D721Med (cell line): ENCODE measurements around the gene ATG12.

Experiments used
- DNase-seq: peaks from one replicate; pipeline ENCODE4 v3.0.0; 2011; ENCODE audit warnings: low spot score; ENCODE audit not compliant: insufficient read length
- FAIRE-seq: peaks from 2 replicates; lab custom pipeline; 2011; peaks lifted over from hg19 to GRCh38; lab: Jason Lieb, UNC
- TF ChIP-seq, protein P1 (sequence below): IDR thresholded peaks from 2 replicates; pipeline ENCODE4 v1.5.1; 2012; ENCODE audit warnings: mild to moderate bottlenecking, control low read depth; ENCODE audit not compliant: insufficient read depth; ENCODE audit errors: missing control alignments

ATG12 gene

DNA sequence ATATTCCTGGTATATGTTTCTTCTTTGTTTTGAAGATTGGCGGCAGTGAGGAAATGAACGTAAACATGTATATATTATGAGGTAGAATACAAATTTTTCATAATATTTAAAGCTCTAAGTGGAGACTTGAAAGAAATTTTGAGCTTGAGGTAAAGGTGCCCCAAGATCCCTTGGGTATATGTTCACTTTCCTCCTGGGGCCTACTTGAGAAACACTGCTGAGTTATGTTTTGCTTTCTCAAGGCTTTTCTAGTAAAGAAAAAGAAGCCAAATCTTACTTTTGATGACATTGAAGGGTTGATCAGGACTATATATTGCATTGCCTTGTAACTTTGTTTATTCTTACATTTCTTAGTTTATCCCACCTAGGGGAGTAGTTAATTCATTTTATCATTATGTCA, 31.1 kb upstream of the ATG12 start:
- TF ChIP-seq, protein P1, sequence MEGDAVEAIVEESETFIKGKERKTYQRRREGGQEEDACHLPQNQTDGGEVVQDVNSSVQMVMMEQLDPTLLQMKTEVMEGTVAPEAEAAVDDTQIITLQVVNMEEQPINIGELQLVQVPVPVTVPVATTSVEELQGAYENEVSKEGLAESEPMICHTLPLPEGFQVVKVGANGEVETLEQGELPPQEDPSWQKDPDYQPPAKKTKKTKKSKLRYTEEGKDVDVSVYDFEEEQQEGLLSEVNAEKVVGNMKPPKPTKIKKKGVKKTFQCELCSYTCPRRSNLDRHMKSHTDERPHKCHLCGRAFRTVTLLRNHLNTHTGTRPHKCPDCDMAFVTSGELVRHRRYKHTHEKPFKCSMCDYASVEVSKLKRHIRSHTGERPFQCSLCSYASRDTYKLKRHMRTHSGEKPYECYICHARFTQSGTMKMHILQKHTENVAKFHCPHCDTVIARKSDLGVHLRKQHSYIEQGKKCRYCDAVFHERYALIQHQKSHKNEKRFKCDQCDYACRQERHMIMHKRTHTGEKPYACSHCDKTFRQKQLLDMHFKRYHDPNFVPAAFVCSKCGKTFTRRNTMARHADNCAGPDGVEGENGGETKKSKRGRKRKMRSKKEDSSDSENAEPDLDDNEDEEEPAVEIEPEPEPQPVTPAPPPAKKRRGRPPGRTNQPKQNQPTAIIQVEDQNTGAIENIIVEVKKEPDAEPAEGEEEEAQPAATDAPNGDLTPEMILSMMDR = no peak
- FAIRE-seq (no peak), DNase-seq (no peak)

DNA sequence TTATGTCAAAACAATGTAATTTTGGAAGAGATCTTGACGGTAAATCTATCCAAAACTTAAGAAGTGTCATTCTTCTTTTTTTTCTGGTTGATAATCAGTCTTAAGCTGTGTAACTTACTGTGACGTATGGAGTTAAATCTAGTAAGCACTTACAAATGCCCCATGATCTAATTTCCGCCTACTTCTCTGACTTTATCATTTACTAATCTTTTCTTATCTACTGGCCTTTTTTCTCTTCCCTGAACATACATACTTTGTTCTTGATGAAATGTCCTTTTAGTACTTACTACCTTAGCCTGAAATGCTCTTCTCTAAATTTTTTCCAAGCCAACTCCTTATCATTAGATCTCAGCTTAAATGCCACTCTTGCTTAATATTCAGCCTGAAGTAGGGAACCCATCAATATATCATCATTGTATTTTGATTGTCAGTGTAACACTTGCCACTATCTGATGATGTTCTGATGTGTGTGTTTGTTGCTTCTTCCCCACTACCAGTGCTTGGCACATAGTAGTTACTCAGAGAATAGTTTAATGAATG, 28.0 kb upstream of the ATG12 start:
- DNase-seq (no peak), FAIRE-seq (no peak)
- TF ChIP-seq, protein P1 = no peak

DNA sequence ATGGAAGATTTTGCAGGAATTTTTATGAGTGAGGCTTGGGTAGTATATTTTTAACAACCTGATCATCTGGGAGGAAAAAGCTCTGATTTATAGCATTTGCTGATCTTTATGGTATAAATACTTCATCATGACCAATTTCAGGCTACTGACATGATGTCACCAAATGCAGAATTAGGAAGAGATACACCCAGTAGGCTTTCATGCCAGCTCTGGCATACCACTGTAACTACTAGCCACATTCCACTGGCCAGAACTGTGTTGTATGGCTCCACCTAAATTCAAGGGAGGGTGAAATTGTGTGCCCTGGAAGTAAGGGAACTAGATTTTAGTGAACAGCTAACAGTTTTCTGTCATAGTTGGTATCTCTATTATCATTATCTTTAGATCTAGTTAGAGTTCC, 18.0 kb upstream of the ATG12 start:
- peak; percentile 25 for FAIRE-seq
- TF ChIP-seq, protein P1 = no peak
- no peak for DNase-seq

DNA sequence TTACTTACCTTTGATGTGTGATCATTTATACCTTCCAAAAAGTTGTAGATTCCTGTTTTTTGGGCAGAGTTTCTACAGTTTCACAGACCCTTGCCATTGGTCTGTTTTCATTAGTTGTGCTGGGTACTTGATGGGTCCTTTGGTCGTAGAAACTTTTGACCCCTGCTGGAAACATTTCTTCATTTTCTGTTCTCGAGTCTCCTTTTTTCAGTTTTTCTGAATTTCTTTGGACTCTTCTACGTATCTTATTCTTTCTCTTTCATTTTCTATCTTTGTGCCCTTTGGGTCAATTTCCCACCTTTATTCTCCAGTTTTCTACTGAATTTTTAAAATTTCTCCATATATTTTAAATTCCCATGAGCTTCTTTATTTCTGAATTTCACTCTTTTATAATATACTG, 17.0 kb upstream of the ATG12 start:
- TF ChIP-seq, protein P1 = no peak
- FAIRE-seq = no peak

DNA sequence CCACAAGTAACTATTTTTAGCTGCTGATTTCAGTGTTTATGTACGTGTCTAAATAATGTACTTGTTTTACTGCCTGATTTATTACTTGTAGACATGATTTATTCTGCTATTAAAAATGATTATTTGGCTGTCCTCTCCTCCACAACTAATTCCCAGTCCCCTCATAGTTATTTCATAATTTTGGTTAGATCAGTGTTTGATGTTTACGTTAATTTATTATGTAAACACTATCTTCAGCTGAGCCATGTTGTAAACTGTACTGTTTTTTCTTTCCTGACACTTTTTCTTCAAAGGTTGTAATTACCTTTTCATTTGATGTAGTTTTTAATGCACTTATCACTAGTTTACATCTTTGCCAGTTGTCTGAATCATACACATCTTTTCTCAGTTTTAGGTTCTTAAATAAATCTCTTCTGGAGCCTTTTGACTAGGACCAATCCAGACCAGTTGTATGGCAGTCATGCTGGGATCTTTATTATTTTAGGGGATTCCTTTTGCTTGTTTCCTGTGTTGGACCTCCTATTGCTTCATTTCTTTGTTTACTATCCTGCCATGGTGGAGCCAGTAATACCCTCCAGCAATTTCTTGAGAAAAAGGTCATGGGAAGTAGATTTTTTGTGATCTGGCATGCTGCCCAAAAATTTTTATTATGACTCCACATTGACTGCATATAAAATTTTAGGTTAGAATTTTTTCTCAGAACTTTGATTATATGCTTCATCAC, 16.4 kb upstream of the ATG12 start:
- FAIRE-seq (no peak), DNase-seq (no peak)
- TF ChIP-seq, protein P1 = no peak

More for the DNA sequence above, 17.0 kb upstream of the ATG12 start:
- DNase-seq = no peak

DNA sequence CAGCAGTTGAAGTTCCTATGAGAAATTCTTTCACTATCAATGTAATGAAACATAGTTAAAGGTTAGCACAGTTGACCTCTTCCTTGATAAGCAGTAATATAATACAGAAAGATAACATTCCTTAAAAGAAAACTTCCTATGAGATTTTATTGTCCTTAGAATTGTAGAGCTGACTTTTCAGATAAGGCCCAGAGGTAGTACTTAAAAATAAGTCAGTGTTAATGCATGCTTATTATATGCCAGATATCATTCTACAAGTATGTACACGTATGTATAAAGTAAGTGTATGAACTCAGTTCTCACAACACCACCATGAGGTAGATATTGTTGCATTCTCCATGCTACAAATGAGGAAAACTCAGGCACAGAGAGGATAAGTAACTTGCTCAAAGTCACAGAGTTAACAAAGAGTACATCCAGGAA, 15.7 kb upstream of the ATG12 start:
- TF ChIP-seq, protein P1 = no peak
- DNase-seq = no peak
- FAIRE-seq = peak; percentile 35

DNA sequence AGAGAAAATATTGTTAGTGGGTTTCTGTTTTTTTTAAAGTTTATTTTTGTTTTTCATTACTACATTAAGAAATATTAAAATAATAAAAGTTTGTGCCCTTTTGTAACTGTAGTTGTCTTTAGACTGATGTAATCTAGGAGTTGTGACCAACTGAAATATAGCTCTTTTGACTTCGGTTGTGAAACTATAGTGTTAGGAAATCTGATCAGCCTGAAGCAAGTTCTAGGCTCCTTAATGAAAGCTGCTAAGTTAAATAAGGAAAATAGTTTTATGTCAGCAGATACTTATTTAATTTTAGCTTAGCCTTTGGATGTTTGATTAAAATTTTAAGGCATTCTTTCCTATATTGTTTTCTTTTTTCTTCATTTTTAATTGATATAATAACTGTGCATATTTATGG, 14.6 kb upstream of the ATG12 start:
- DNase-seq = no peak
- FAIRE-seq = no peak
- TF ChIP-seq, protein P1 = no peak
